Pancreas (tissue), 10 donors: Measurements from ENCODE around the gene TBX2. TPM values are rescaled to one million over a fixed set of nuclear protein-coding genes. Genes with fewer than 3 reads are reported as not detected.

Experiments used
- ATAC-seq, 4 donors: fragments of 200-7000 bp; cut with Tn5 transposase; one replicate each; pipeline versions ENCODE4 v1.8.0 to v1.9.1; 2020; ENCODE audit warnings: mild to moderate bottlenecking in 4 of 4, moderate library complexity in 4 of 4
- DNase-seq, 6 donors: peaks; one replicate each; pipeline ENCODE4 v3.0.0-alpha.2; 2020
- FAIRE-seq: peaks from 2 replicates; lab custom pipeline; 2012; peaks lifted over from hg19 to GRCh38; lab: Jason Lieb, UNC
- H3K27ac ChIP-seq, 4 donors: fragments of 200-600 bp; sonication (generic); 1 replicate in 3 of 4; 2 replicates in 1 of 4; pipeline versions ENCODE4 v1.5.0 to v1.8.0; 2020
- H3K27me3 ChIP-seq, 4 donors: fragments of 200-600 bp; one replicate each; pipeline ENCODE4 v1.8.0; 2021
- H3K36me3 ChIP-seq, 3 donors: fragments of 200-600 bp; sonication (generic) in 1 of 3; one replicate each; pipeline versions ENCODE4 v1.5.0 to v1.8.0; 2020 to 2021
- H3K4me1 ChIP-seq, 3 donors: fragments of 200-600 bp; one replicate each; pipeline ENCODE4 v1.8.0; 2021
- H3K4me3 ChIP-seq, 4 donors: fragments of 200-600 bp; sonication (generic) in 2 of 4; one replicate each; pipeline versions ENCODE4 v1.5.0 to v1.8.0; 2020 to 2021
- H3K9me3 ChIP-seq, 4 donors: fragments of 200-600 bp; one replicate each; pipeline ENCODE4 v1.8.0; 2021
- WGBS, 2 donors: extraction: QIAGEN DNeasy Blood & Tissue Kit; methylation state at CpG; one replicate each; pipeline ENCODE4 v1.1.7; 2013; 5-methylcytosine and 5-hydroxymethylcytosine counted together
- intact Hi-C, 3 donors: fragments of 100-400 bp; cut with DNase I; formaldehyde crosslinking; loops; one replicate each; pipeline versions ENCODE4 v1.11.1 to v1.14.2; 2022
- polyA plus RNA-seq, 2 donors: library from polyadenylated mRNA; stranded (reverse); fragments of 200-250 nt; gene quantifications; one replicate each; pipeline ENCODE4 v1.2.3, GENCODE V29; 2013
- total RNA-seq, 6 donors: library from RNA; stranded (reverse); fragmentation: NEBNext Ultra II Directional in 4 of 6; extraction: Animal tissue kit (Norgen Biotek cat#: 25700) in 4 of 6; gene quantifications; one replicate each; pipeline versions ENCODE4 v1.2.1 to v1.2.4, GENCODE V29; 2021 to 2023
- TF ChIP-seq, protein P1 (sequence below), 4 donors: fragments of 200-600 bp; sonication (generic) in 3 of 4; IDR thresholded peaks; one replicate each; pipeline versions ENCODE4 v1.5.0 to v1.8.0; 2021; ENCODE audit warnings: antibody characterized with exemption in 4 of 4
- donor health status: healthy with polysubstance abuse.
- donor health status: DM: no; HTN: no; CAD: no; lungs with moderate emphysema.
- donor health status: DM: no; HTN: no; CAD: no.
- donor health status: control.
- donor health status: control.
- donor health status: Bipolar disorder and iron deficiency.
- donor health status: DM: yes; HTN: yes; CAD: no.
- donor health status: DM: no; HTN: no; CAD: no.
- donor health status: DM: no; HTN: no; CAD: no.
- donor health status: DM: yes; HTN: yes; CAD: no.

Gene TBX2
- total and polyA plus RNA-seq, 8 donors = 1.2 to 12.1 (median 2.7) TPM

DNA sequence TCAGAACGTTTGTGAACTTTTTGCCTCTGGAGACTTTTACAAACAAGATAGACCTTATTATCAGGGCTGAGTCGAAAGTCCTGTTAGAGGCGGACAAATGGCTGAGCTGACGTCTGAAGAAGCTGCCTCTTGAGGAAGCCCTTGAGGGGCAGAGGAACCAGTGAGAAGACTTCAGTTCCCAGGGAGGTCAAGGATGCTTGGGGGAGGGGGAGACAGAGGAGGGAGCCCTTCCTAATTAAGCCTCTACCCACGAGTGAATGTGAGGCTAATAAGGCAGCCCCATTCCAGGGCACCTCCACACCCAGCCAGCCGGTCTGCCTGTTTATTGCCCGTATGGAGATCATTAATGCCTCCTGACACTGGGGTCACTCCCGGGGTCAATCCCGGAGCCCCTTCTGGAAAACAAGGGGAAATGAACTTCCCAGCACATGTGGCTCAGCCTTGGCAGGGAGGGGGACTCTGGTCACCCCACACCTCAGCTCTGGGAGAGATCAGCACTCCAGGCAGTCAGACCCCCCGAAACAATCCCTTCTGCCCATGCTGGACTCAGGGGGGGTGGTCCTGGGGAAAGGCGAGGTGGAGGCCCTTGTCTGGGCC lies 43.3 kb downstream of the TBX2 start:
- no peak for FAIRE-seq
- no peaks in the 10 kb centered on the region for H3K27me3 ChIP-seq

DNA sequence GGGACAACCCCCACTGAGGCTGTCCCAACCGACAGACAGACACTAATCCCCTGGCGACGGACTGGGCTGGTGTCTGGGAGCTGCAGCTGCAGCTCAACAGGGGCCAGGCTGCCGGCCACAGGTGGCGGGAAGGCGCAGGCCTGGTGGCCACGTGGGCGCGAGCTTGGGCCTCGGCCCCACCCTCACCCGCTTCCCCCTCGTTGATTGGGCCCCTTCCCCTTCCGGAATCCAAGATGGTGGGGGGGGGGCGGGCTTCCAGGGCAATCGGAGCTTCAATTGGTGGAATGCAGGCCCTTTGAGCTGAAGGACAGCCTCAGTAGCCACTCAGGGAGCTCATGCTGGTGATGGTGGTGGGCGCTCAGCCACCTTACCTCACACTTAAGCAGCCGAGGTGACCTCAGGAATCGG lies 43.8 kb downstream of the TBX2 start:
- TF ChIP-seq, protein P1, sequence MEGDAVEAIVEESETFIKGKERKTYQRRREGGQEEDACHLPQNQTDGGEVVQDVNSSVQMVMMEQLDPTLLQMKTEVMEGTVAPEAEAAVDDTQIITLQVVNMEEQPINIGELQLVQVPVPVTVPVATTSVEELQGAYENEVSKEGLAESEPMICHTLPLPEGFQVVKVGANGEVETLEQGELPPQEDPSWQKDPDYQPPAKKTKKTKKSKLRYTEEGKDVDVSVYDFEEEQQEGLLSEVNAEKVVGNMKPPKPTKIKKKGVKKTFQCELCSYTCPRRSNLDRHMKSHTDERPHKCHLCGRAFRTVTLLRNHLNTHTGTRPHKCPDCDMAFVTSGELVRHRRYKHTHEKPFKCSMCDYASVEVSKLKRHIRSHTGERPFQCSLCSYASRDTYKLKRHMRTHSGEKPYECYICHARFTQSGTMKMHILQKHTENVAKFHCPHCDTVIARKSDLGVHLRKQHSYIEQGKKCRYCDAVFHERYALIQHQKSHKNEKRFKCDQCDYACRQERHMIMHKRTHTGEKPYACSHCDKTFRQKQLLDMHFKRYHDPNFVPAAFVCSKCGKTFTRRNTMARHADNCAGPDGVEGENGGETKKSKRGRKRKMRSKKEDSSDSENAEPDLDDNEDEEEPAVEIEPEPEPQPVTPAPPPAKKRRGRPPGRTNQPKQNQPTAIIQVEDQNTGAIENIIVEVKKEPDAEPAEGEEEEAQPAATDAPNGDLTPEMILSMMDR (IDR thresholded peaks at IDR 0.05) = no peak
- H3K36me3 ChIP-seq = no peaks in the 10 kb centered on the region
- H3K27me3 ChIP-seq = no peaks in the 10 kb centered on the region
- ATAC-seq (no peak), FAIRE-seq (no peak), DNase-seq (no peak)
- no peak overlapping the region for H3K27ac ChIP-seq
- no peaks in the 10 kb centered on the region for H3K4me1 ChIP-seq
- H3K9me3 ChIP-seq = no peaks in the 10 kb centered on the region
- intact Hi-C loops = no loop called here
- 77 to 85% methylated on average over 13 to 18 of the region's 18 CpGs for WGBS, 2 donors
- H3K4me3 ChIP-seq = no peak overlapping the region

More for the DNA sequence above, 43.3 kb downstream of the TBX2 start:
- intact Hi-C loops = no loop called here
- H3K36me3 ChIP-seq = no peaks in the 10 kb centered on the region
- TF ChIP-seq, protein P1 (IDR thresholded peaks at IDR 0.05) = no peak
- 58 to 67% methylated on average over 11 of the region's 11 CpGs for WGBS, 2 donors
- no peaks in the 10 kb centered on the region for H3K9me3 ChIP-seq
- H3K27ac ChIP-seq = no peak overlapping the region
- H3K4me1 ChIP-seq = no peaks in the 10 kb centered on the region
- no peak overlapping the region for H3K4me3 ChIP-seq
- ATAC-seq (no peak), DNase-seq (no peak)

DNA sequence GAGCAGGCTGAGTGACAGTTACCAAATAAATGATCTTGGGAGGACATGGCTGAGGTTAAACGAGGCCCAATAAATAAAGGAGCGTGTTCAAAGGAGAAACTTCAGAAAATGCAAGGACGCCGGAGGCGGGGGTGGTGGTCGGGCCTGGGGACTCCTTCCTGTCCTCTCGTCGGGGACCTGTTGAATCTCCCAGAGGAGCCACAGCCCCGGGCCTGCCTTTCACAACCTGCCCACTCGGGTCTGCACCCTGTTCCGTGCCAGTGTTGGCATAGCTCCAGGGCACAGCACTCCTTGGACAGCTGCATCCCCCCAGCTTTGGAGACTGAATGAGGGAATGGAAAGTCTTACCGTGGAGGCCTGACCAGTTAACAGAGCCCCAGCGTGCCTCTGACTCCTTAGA lies 44.4 kb downstream of the TBX2 start:
- no peaks in the 10 kb centered on the region for H3K27me3 ChIP-seq
- TF ChIP-seq, protein P1 (IDR thresholded peaks at IDR 0.05) = no peak
- intact Hi-C loops = no loop called here
- no peak for ATAC-seq
- no peaks in the 10 kb centered on the region for H3K9me3 ChIP-seq
- H3K4me1 ChIP-seq = no peaks in the 10 kb centered on the region
- no peak for DNase-seq
- WGBS, 2 donors = 73 to 74% methylated on average over 13 of the region's 13 CpGs
- H3K27ac ChIP-seq = no peak overlapping the region
- no peak for FAIRE-seq
- no peak overlapping the region for H3K4me3 ChIP-seq
- H3K36me3 ChIP-seq = no peaks in the 10 kb centered on the region

GRCh38 chr17:61444831-61445230 lies 45.2 kb downstream of the TBX2 start:
- 89 to 91% methylated on average over 6 of the region's 6 CpGs for WGBS, 2 donors
- no peaks in the 10 kb centered on the region for H3K4me1 ChIP-seq
- DNase-seq (no peak), ATAC-seq (no peak), FAIRE-seq (no peak)
- H3K4me3 ChIP-seq = no peak overlapping the region
- H3K27me3 ChIP-seq = no peaks in the 10 kb centered on the region
- no peaks in the 10 kb centered on the region for H3K36me3 ChIP-seq
- H3K27ac ChIP-seq = no peak overlapping the region
- H3K9me3 ChIP-seq = no peaks in the 10 kb centered on the region
- TF ChIP-seq, protein P1 (IDR thresholded peaks at IDR 0.05) = no peak
- intact Hi-C loops = no loop called here

DNA sequence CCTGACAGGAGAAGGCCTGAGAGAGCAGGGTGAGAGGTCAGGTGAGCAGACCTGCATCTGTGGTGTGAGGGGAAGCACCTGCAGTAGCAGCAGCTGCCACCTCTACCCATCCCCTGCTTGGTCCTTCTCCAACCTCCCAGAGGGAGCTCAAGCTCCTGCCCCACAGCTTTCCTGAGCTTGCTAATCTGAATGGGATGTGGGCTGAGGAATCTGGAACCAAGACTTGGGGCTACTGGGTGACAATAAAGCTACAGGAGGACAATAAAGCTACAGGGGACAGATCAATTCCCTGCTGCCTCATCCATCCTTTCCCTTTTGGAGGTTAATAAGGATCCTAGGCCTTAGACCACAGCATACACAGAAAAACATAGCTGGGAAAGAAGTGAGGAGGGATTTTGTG lies 47.7 kb downstream of the TBX2 start:
- DNase-seq (no peak), ATAC-seq (no peak), FAIRE-seq (no peak)
- TF ChIP-seq, protein P1 (IDR thresholded peaks at IDR 0.05) = no peak
- Histone ChIP-seq H3K4me3 (no peak overlapping the region), H3K27me3 (peaks cover 0 to 7% (median 3%) of the 10 kb centered on the region in 4 donors), H3K36me3 (no peaks in the 10 kb centered on the region), H3K9me3 (no peaks in the 10 kb centered on the region), H3K27ac (no peak overlapping the region), H3K4me1 (peaks cover 0 to 8% (median 0%) of the 10 kb centered on the region in 3 donors)
- intact Hi-C loops = no loop called here
